GM12875 (cell line): ENCODE measurements around the gene LDAF1.
"Not testable (repeated sequence)": the region's sequence is repeated elsewhere in the genome, so short reads cannot be mapped to it uniquely, and the experiment has no call there.

ENCODE experiments used
- H3K4me3 ChIP-seq: one replicate; pipeline ENCODE4 v1.5.1; 2011; ENCODE audit warnings: low read depth, low read length, control low read depth
- TF ChIP-seq, protein P1 (sequence below): IDR thresholded peaks from 2 replicates; pipeline ENCODE4 v1.5.1; 2011; ENCODE audit warnings: low read depth, mild to moderate bottlenecking, control low read depth, inconsistent platforms, low read length, moderate library complexity, borderline replicate concordance; ENCODE audit not compliant: insufficient read depth

LDAF1 gene

DNA sequence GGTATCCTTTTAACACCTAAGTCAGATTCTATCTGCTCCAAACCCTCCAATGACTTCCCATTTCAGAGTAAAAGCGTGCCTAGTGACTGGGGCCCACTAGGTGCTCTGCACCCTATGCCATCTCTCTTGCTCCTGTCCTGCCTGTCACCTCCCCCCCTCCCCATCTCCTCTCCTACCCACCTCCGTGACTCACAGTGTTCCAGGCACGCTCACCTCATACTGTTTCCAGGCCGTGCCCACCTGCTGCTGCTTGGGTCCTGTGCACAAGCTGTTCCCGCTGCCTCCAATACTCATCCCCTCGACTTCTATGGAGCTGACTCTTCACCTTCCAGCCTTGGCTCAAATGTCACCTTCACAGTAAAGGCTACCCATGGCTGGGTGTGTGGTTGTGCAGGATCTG is 29.5 kb upstream of the LDAF1 start:
- TF ChIP-seq, protein P1, sequence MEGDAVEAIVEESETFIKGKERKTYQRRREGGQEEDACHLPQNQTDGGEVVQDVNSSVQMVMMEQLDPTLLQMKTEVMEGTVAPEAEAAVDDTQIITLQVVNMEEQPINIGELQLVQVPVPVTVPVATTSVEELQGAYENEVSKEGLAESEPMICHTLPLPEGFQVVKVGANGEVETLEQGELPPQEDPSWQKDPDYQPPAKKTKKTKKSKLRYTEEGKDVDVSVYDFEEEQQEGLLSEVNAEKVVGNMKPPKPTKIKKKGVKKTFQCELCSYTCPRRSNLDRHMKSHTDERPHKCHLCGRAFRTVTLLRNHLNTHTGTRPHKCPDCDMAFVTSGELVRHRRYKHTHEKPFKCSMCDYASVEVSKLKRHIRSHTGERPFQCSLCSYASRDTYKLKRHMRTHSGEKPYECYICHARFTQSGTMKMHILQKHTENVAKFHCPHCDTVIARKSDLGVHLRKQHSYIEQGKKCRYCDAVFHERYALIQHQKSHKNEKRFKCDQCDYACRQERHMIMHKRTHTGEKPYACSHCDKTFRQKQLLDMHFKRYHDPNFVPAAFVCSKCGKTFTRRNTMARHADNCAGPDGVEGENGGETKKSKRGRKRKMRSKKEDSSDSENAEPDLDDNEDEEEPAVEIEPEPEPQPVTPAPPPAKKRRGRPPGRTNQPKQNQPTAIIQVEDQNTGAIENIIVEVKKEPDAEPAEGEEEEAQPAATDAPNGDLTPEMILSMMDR: no peak

DNA sequence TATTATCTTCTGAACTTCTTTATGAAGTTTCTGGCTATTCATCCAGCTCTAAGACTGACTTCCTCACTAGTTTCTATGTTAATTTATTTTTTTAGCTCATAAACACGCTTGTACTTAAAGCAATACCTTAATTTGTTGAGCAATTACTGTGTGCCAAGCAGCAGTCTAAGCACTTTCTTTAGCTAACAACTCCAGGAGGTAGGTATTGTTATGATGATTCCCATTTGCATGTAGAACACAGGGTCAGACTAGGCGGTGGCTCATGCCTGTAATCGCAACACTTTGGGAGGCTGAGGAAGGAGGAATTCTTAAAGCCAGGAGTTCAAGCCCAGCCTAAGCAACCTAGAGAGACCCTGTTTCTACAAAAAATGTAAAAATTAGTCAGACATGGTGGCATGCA is 27.7 kb upstream of the LDAF1 start:
- TF ChIP-seq, protein P1: no peak
- H3K4me3 ChIP-seq: no peak overlapping the region

More for the DNA sequence above, 29.5 kb upstream of the LDAF1 start:
- no peak overlapping the region for H3K4me3 ChIP-seq

DNA sequence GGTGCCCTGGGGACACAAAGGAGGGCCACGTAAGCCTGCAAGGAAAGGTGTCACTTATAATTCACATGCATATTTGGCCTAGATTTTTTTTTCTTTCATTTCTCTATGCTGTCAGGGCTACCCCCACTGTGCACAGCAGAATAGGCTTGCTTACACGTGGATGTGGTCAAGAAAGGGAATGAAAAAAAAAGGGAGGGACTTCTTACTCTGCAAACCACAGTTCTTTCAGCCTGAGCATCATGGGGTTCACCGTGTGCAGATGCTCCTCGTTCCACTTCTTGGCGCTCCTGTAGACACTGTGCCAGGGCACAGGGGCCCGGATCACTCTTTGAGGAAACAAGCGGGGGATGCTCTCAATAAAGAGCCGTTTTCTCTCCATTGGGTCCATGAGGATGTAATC is 24.4 kb upstream of the LDAF1 start:
- no peak overlapping the region for H3K4me3 ChIP-seq
- TF ChIP-seq, protein P1: no peak

DNA sequence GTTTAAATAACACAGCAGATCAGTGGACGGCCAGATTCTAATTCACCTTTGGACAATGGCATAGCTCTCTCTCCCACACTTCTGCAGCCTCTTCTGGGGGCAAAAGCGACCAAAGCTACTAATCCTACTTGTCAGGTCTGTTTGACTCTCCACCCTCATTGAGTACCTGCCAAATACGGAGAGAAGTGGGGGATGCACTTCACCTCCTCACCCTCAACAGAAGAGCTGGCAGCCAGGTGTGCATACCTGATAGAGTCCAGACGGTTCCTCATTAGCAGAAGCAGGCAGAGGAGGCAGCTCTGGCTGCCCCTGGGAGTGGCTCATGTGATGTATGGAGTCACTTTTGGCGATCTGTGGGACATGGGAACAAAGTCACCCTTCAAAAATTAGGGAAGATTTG is 12.7 kb upstream of the LDAF1 start:
- TF ChIP-seq, protein P1: no peak

DNA sequence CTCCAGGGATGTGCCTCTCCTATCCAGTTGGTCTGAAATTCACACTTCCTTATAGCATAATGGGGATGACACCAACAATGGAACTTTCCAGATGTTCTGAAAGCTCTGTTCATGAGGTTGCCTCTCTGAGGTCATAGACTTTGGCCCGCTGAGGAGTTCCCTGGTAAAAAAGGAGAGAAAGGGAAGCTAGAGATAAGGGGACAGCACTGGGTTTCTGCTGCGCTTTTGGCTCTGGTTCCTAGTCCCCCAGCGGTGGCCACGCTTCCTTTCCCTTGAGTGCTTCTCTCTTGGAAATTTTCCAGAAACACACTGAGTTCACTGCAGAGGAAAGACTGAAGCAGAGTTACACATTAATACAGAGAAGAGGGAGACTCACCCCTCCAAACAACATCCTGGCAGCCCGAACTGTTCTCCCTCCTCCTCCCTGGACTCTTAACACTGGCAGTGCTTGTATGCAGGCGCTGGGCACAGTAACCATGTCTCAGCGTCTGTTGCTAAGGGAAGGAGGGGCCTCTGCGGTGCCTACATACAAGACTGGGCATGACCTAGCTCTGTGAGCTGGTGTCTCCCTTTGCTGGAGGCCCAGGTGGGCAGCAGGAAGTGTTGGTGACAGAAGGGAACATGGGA is 8.0 kb upstream of the LDAF1 start, which contains the start of gene DNAH3:
TSS of gene DNAH3 (minus strand) at position 472 of the 627 bp plus-strand sequence. CDS start 527 bp downstream, outside the sequence.
- TF ChIP-seq, protein P1: no peak
- no peak within 1 kb of the TSS for H3K4me3 ChIP-seq

More for the DNA sequence above, 12.7 kb upstream of the LDAF1 start:
- H3K4me3 ChIP-seq: no peak overlapping the region

DNA sequence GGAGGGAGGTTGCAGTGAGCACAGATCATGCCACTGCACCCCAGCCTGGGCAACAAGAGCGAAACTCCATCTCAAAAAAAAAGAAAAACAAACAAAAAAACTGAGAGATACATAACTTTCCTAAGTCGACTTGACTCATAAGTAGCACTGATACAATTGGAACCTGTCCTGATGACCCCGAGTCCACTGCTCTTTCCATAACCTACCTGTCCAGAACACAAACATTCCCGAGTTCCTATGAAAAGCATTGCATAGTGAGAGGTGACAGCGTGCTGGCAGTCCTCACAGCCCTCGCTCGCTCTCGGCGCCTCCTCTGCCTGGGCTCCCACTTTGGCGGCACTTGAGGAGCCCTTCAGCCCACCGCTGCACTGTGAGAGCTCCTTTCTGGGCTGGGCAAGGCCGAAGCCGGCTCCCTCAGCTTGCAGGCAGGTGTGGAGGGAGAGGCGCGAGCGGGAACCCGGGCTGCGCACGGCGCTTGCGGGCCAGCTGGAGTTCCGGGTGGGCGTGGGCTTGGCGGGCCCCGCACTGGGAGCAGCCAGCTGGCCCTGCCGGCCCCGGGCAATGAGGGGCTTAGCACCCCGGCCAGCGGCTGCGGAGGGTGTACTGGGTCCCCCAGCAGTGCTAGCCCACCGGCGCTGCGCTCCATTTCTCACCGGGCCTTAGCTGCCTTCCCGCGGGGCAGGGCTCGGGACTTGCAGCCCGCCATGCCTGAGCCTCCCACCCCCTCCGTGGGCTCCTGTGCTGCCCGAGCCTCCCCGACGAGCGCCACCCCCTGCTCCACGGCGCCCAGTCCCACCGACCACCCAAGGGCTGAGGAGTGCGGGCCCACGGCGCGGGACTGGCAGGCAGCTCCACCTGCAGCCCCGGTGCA is 6.1 kb upstream of the LDAF1 start:
- H3K4me3 ChIP-seq: not testable (repeated sequence)

DNA sequence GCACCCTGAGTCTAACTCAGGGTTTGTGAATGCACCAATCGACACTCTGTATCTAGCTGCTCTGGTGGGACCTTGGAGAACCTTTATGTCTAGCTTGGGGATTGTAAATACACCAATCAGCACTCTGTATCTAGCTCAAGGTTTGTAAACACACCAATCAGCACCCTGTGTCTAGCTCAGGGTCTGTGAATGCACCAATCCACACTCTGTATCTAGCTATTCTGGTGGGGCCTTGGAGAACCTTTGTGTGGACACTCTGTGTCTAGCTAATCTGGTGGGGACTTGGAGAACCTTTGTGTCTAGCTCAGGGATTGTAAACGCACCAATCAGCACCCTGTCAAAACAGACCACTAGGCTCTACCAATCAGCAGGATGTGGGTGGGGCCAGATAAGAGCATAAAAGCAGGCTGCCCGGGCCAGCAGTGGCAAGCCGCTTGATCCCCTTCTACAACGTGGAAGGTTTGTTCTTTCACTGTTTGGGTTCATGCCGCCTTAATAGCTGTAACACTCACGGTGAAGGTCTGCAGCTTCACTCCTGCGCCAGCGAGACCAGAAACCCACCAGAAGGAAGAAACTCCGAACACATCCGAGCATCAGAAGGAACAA is 5.2 kb upstream of the LDAF1 start:
- not testable (repeated sequence) for H3K4me3 ChIP-seq

DNA sequence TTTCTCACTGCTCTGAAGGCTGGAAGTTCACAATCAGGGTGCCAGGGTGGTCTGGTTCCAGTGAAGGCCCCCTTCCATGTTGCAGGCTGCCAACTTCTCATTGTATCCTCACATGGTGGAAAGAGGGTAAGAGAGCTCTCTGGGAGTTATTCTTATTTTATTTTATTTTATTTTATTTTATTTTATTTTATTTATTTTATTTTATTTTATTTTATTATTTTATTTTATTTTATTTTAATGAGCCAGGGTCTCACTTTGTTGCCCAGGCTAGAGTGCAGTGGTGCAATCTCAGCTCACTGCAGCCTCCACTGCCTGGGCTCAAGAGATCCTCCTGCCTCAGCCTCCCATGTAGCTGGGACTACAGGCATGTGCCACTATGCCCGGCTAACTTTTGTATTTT is 2.5 kb upstream of the LDAF1 start:
- not testable (repeated sequence) for H3K4me3 ChIP-seq
